NT2/D1 (cell line): Measurements from ENCODE around the gene SEMA7A.
"Not testable (repeated sequence)": the region's sequence is repeated elsewhere in the genome, so short reads cannot be mapped to it uniquely, and the experiment has no call there.

Experiments used
- DNase-seq: peaks from one replicate; pipeline ENCODE4 v3.0.0-alpha.2; 2011; ENCODE audit warnings: low read depth, low spot score
- H3K27me3 ChIP-seq: 2 replicates; pipeline ENCODE4 v1.6.0; 2011; ENCODE audit warnings: mild to moderate bottlenecking; ENCODE audit not compliant: insufficient read length, insufficient read depth
- H3K36me3 ChIP-seq: 2 replicates; pipeline ENCODE4 v1.6.1; 2011; ENCODE audit warnings: mild to moderate bottlenecking, low read length, mixed read lengths; ENCODE audit not compliant: insufficient read depth, insufficient read length
- H3K4me1 ChIP-seq: 2 replicates; pipeline ENCODE4 v1.5.1; 2011; ENCODE audit not compliant: insufficient read depth, insufficient read length
- H3K4me3 ChIP-seq: 2 replicates; pipeline ENCODE4 v1.5.1; 2011; ENCODE audit warnings: low read depth; ENCODE audit not compliant: insufficient read length
- H3K9ac ChIP-seq: 2 replicates; pipeline ENCODE4 v1.6.0; 2011; ENCODE audit warnings: low read depth; ENCODE audit not compliant: insufficient read length
- H3K9me3 ChIP-seq: 2 replicates; pipeline ENCODE4 v1.5.1; 2011; ENCODE audit warnings: mild to moderate bottlenecking, low read length; ENCODE audit not compliant: insufficient read depth
- SUZ12 ChIP-seq: IDR thresholded peaks from 2 replicates; pipeline ENCODE4 v1.6.1; 2011; ENCODE audit not compliant: insufficient read length, insufficient read depth; ENCODE audit errors: extremely low read depth
- YY1 ChIP-seq: IDR thresholded peaks from 2 replicates; pipeline ENCODE4 v1.6.1; 2011; ENCODE audit not compliant: insufficient read length, insufficient read depth
- ZNF274 ChIP-seq: IDR thresholded peaks from 2 replicates; pipeline ENCODE4 v1.6.1; 2011; ENCODE audit warnings: mild to moderate bottlenecking, low read depth, low read length

SEMA7A gene

GRCh38 chr15:74367296-74367854, 66.4 kb downstream of the SEMA7A start, which contains the start of gene CYP11A1:
TSS of gene CYP11A1 (minus strand) at chr15:74367646. CDS start at chr15:74367585, 61 bp downstream.
- Histone ChIP-seq H3K4me1 (peaks cover 8% of the 10 kb centered on the region), H3K9ac (peak within 1 kb of the TSS; percentile 43), H3K27me3 (no peaks in the 10 kb centered on the region), H3K36me3 (peaks cover 8% of the 10 kb centered on the region), H3K4me3 (no peak within 1 kb of the TSS), H3K9me3 (no peaks in the 10 kb centered on the region)
- no peak for DNase-seq
- TF ChIP-seq SUZ12, result no peak
- TF ChIP-seq ZNF274, result no peak
- TF ChIP-seq YY1, result no peak

GRCh38 chr15:74365598-74366445, 67.9 kb downstream of the SEMA7A start:
- no peak for DNase-seq
- H3K9me3 ChIP-seq, result no peaks in the 10 kb centered on the region
- peaks cover 8% of the 10 kb centered on the region for H3K4me1 ChIP-seq
- no peaks in the 10 kb centered on the region for H3K27me3 ChIP-seq
- TF ChIP-seq SUZ12, result no peak
- no peak for TF ChIP-seq YY1
- no peak for TF ChIP-seq ZNF274
- H3K36me3 ChIP-seq, result peaks cover 8% of the 10 kb centered on the region
- peak overlapping the region; percentile 60 for H3K4me3 ChIP-seq
- H3K9ac ChIP-seq, result peak overlapping the region; percentile 79

GRCh38 chr15:74364936-74365597, 68.7 kb downstream of the SEMA7A start:
- DNase-seq, result no peak
- Histone ChIP-seq H3K27me3 (no peaks in the 10 kb centered on the region), H3K4me3 (peak overlapping the region; percentile 60), H3K9me3 (no peaks in the 10 kb centered on the region), H3K4me1 (peaks cover 8% of the 10 kb centered on the region), H3K36me3 (peaks cover 6% of the 10 kb centered on the region), H3K9ac (peak overlapping the region; percentile 79)
- no peak for TF ChIP-seq ZNF274
- TF ChIP-seq YY1, result no peak
- no peak for TF ChIP-seq SUZ12

- Histone ChIP-seq H3K27me3 (no peaks in the 10 kb centered on the region), H3K36me3 (no peaks in the 10 kb centered on the region), H3K4me1 (peaks cover 5% of the 10 kb centered on the region), H3K9ac (no peak overlapping the region), H3K9me3 (peaks cover 5% of the 10 kb centered on the region), H3K4me3 (no peak overlapping the region)
- no peak for DNase-seq
- no peak for TF ChIP-seq YY1
- no peak for TF ChIP-seq ZNF274
- no peak for TF ChIP-seq SUZ12
These were observed 71.3 kb downstream of the SEMA7A start for GRCh38 chr15:74362482-74362881.

- not testable (repeated sequence) for H3K27me3 ChIP-seq, H3K36me3 ChIP-seq, DNase-seq, H3K9ac ChIP-seq, H3K4me1 ChIP-seq, H3K4me3 ChIP-seq
- peaks cover 21% of the 10 kb centered on the region for H3K9me3 ChIP-seq
These were observed 72.9 kb downstream of the SEMA7A start for GRCh38 chr15:74360855-74361254.

GRCh38 chr15:74359376-74359775, 74.4 kb downstream of the SEMA7A start:
- not testable (repeated sequence) for H3K36me3 ChIP-seq, H3K4me1 ChIP-seq, DNase-seq, H3K4me3 ChIP-seq, H3K9ac ChIP-seq, H3K27me3 ChIP-seq
- H3K9me3 ChIP-seq, result peaks cover 31% of the 10 kb centered on the region
